Duodenal mucosa (tissue), 2 donors: ENCODE results near the gene CNOT3.

Experiments used
- H3K27ac ChIP-seq: one replicate; pipeline ENCODE4 v1.7.0; 2013; ENCODE audit warnings: low read depth, low read length
- H3K27me3 ChIP-seq, 2 donors: one replicate each; pipeline ENCODE4 v1.7.0; 2013; ENCODE audit warnings: low read length in 2 of 2, control low read depth in 1 of 2; ENCODE audit not compliant: insufficient read depth in 2 of 2, control insufficient read depth in 1 of 2
- H3K36me3 ChIP-seq, 2 donors: one replicate each; pipeline ENCODE4 v1.7.0; 2013; ENCODE audit warnings: low read length in 2 of 2, control low read depth in 1 of 2; ENCODE audit not compliant: insufficient read depth in 2 of 2, control insufficient read depth in 1 of 2
- H3K4me1 ChIP-seq, 2 donors: one replicate each; pipeline ENCODE4 v1.7.0; 2013; ENCODE audit warnings: low read length in 2 of 2, control low read depth in 1 of 2; ENCODE audit not compliant: insufficient read depth in 2 of 2, control insufficient read depth in 1 of 2
- H3K4me3 ChIP-seq, 2 donors: one replicate each; pipeline ENCODE4 v1.7.0; 2013; ENCODE audit warnings: low read length in 2 of 2, low read depth in 1 of 2
- H3K9ac ChIP-seq, 2 donors: one replicate each; pipeline ENCODE4 v1.7.0; 2013; ENCODE audit warnings: low read length in 2 of 2, low read depth in 1 of 2
- H3K9me3 ChIP-seq, 2 donors: one replicate each; pipeline ENCODE4 v1.7.0; 2013; ENCODE audit warnings: low read length in 2 of 2, control low read depth in 1 of 2; ENCODE audit not compliant: control insufficient read depth in 1 of 2

The CNOT3 gene

GRCh38 chr19:54121259-54121658 lies 16.3 kb upstream of the CNOT3 start:
- Histone ChIP-seq H3K9ac (no peak overlapping the region), H3K27ac (no peak overlapping the region), H3K9me3 (no peaks in the 10 kb centered on the region), H3K27me3 (no peaks in the 10 kb centered on the region), H3K4me3 (no peak overlapping the region), H3K4me1 (peaks cover 0 to 6% of the 10 kb centered on the region in 2 donors), H3K36me3 (peaks cover 44 to 74% of the 10 kb centered on the region in 2 donors)

GRCh38 chr19:54123682-54124081 lies 13.9 kb upstream of the CNOT3 start:
- Histone ChIP-seq H3K36me3 (peaks cover 51 to 81% of the 10 kb centered on the region in 2 donors), H3K9ac (no peak overlapping the region)

GRCh38 chr19:54124393-54124792 lies 13.2 kb upstream of the CNOT3 start:
- Histone ChIP-seq H3K36me3 (peaks cover 53 to 83% of the 10 kb centered on the region in 2 donors), H3K9ac (no peak overlapping the region)

More at GRCh38 chr19:54123682-54124081, 13.9 kb upstream of the CNOT3 start:
- H3K27me3 ChIP-seq: no peaks in the 10 kb centered on the region
- H3K4me1 ChIP-seq: no peaks in the 10 kb centered on the region
- H3K27ac ChIP-seq: no peak overlapping the region
- no peaks in the 10 kb centered on the region for H3K9me3 ChIP-seq
- H3K4me3 ChIP-seq: no peak overlapping the region

GRCh38 chr19:54125713-54126112 lies 11.8 kb upstream of the CNOT3 start:
- Histone ChIP-seq H3K4me3 (no peak overlapping the region), H3K27ac (no peak overlapping the region), H3K27me3 (no peaks in the 10 kb centered on the region), H3K36me3 (peaks cover 53 to 75% of the 10 kb centered on the region in 2 donors), H3K9me3 (no peaks in the 10 kb centered on the region), H3K9ac (no peak overlapping the region), H3K4me1 (no peaks in the 10 kb centered on the region)

More at GRCh38 chr19:54124393-54124792, 13.2 kb upstream of the CNOT3 start:
- H3K27me3 ChIP-seq: no peaks in the 10 kb centered on the region
- H3K27ac ChIP-seq: no peak overlapping the region
- no peaks in the 10 kb centered on the region for H3K9me3 ChIP-seq
- H3K4me3 ChIP-seq: no peak overlapping the region
- no peaks in the 10 kb centered on the region for H3K4me1 ChIP-seq

- no peak overlapping the region for H3K9ac ChIP-seq
- H3K4me3 ChIP-seq: no peak overlapping the region
- no peaks in the 10 kb centered on the region for H3K4me1 ChIP-seq
- H3K27me3 ChIP-seq: no peaks in the 10 kb centered on the region
- H3K36me3 ChIP-seq: peaks cover 47 to 66% of the 10 kb centered on the region in 2 donors
- no peaks in the 10 kb centered on the region for H3K9me3 ChIP-seq
- no peak overlapping the region for H3K27ac ChIP-seq
These were observed 9.7 kb upstream of the CNOT3 start for GRCh38 chr19:54127688-54128440.

GRCh38 chr19:54128441-54128725 lies 9.2 kb upstream of the CNOT3 start:
- Histone ChIP-seq H3K9ac (no peak overlapping the region), H3K4me1 (no peaks in the 10 kb centered on the region), H3K27ac (no peak overlapping the region), H3K36me3 (peaks cover 42 to 61% of the 10 kb centered on the region in 2 donors), H3K9me3 (no peaks in the 10 kb centered on the region), H3K27me3 (no peaks in the 10 kb centered on the region), H3K4me3 (no peak overlapping the region)

GRCh38 chr19:54128796-54129616 lies 8.6 kb upstream of the CNOT3 start:
- H3K9ac ChIP-seq: no peak overlapping the region
- H3K27me3 ChIP-seq: no peaks in the 10 kb centered on the region
- no peaks in the 10 kb centered on the region for H3K9me3 ChIP-seq
- H3K36me3 ChIP-seq: peaks cover 38 to 55% of the 10 kb centered on the region in 2 donors
- H3K27ac ChIP-seq: no peak overlapping the region
- no peak overlapping the region for H3K4me3 ChIP-seq
- H3K4me1 ChIP-seq: no peaks in the 10 kb centered on the region

- Histone ChIP-seq H3K4me3 (no peak overlapping the region), H3K9me3 (no peaks in the 10 kb centered on the region), H3K27ac (no peak overlapping the region), H3K9ac (no peak overlapping the region), H3K4me1 (no peaks in the 10 kb centered on the region), H3K36me3 (peaks cover 35 to 50% of the 10 kb centered on the region in 2 donors), H3K27me3 (no peaks in the 10 kb centered on the region)
These were observed 8.0 kb upstream of the CNOT3 start for GRCh38 chr19:54129617-54129996.

GRCh38 chr19:54133312-54133956 lies 4.1 kb upstream of the CNOT3 start:
- no peak overlapping the region for H3K27ac ChIP-seq
- H3K27me3 ChIP-seq: no peaks in the 10 kb centered on the region
- H3K9ac ChIP-seq: no peak overlapping the region
- H3K4me1 ChIP-seq: peaks cover 10 to 12% of the 10 kb centered on the region in 2 donors
- peaks cover 14 to 20% of the 10 kb centered on the region in 2 donors for H3K36me3 ChIP-seq
- H3K9me3 ChIP-seq: no peaks in the 10 kb centered on the region
- no peak overlapping the region for H3K4me3 ChIP-seq
